BE2C (cell line): ENCODE data around the gene SEMA5B.

Source experiments
- DNase-seq: peaks from one replicate; pipeline ENCODE4 v3.0.0-alpha.2; 2020
- H3K27me3 ChIP-seq: fragments of 250-450 bp; sonication (Bioruptor Pico); 2 replicates; pipeline ENCODE4 v1.5.1; 2020; ENCODE audit warnings: mild to moderate bottlenecking
- H3K36me3 ChIP-seq: fragments of 250-450 bp; sonication (Bioruptor Pico); 2 replicates; pipeline ENCODE4 v1.5.1; 2020; ENCODE audit warnings: mild to moderate bottlenecking
- H3K4me1 ChIP-seq: fragments of 250-450 bp; sonication (Bioruptor Pico); 2 replicates; pipeline ENCODE4 v1.5.1; 2020
- H3K4me3 ChIP-seq: 2 replicates; pipeline ENCODE4 v1.5.1; 2011; ENCODE audit warnings: low read depth, low read length
- H3K9me3 ChIP-seq: fragments of 250-450 bp; sonication (Bioruptor Pico); 2 replicates; pipeline ENCODE4 v1.5.1; 2020
- TF ChIP-seq, protein P1 (sequence below): IDR thresholded peaks from 2 replicates; pipeline ENCODE4 v1.5.1; 2012; ENCODE audit warnings: mild to moderate bottlenecking, low read depth, low read length

The SEMA5B gene

DNA sequence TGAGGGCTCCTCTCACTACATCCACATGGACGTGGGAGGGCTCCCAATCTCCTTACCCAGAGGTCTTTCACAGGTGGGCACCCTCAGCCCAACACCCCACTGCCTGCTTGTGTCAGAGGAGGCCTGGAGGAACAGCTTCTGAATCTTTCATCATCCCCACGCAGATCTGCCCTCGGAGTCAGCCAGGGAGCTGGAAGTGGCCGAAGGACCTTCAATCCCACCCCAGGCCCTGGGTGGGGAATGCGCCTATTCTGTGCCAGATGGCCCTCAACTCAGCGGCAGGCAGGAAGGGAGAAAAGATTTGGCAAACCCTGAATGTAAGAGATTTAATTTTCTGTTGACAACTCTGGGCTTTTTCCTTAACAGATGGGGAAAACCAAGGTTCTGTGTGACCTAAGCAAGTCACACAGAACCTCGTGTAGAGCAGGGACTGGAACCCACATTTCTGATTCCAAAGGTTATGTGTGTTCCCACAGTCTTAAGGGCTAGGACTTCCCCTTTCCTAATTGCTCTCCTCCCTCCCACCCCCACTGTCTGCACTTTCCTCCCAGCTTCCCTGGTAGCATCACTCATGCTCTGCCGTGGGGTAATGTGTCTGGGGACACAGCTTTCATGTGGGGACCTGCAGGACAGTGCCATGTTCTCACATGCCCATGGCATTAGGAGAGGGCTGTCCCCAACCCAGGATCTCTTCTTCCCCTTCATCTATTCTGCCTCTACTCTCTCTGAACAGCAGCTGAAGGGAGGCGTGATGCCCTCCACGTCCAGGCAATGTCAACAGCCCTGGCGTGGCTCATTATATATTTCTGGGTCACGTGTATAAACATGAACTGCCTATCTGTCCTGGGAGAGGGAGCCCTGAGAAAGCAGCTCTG lies 98.1 kb downstream of the SEMA5B start:
- Histone ChIP-seq H3K27me3 (no peaks in the 10 kb centered on the region), H3K4me1 (peaks cover 18% of the 10 kb centered on the region), H3K4me3 (no peak overlapping the region), H3K36me3 (no peaks in the 10 kb centered on the region), H3K9me3 (no peaks in the 10 kb centered on the region)
- TF ChIP-seq, protein P1, sequence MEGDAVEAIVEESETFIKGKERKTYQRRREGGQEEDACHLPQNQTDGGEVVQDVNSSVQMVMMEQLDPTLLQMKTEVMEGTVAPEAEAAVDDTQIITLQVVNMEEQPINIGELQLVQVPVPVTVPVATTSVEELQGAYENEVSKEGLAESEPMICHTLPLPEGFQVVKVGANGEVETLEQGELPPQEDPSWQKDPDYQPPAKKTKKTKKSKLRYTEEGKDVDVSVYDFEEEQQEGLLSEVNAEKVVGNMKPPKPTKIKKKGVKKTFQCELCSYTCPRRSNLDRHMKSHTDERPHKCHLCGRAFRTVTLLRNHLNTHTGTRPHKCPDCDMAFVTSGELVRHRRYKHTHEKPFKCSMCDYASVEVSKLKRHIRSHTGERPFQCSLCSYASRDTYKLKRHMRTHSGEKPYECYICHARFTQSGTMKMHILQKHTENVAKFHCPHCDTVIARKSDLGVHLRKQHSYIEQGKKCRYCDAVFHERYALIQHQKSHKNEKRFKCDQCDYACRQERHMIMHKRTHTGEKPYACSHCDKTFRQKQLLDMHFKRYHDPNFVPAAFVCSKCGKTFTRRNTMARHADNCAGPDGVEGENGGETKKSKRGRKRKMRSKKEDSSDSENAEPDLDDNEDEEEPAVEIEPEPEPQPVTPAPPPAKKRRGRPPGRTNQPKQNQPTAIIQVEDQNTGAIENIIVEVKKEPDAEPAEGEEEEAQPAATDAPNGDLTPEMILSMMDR: no peak
- peak; percentile 47 for DNase-seq

DNA sequence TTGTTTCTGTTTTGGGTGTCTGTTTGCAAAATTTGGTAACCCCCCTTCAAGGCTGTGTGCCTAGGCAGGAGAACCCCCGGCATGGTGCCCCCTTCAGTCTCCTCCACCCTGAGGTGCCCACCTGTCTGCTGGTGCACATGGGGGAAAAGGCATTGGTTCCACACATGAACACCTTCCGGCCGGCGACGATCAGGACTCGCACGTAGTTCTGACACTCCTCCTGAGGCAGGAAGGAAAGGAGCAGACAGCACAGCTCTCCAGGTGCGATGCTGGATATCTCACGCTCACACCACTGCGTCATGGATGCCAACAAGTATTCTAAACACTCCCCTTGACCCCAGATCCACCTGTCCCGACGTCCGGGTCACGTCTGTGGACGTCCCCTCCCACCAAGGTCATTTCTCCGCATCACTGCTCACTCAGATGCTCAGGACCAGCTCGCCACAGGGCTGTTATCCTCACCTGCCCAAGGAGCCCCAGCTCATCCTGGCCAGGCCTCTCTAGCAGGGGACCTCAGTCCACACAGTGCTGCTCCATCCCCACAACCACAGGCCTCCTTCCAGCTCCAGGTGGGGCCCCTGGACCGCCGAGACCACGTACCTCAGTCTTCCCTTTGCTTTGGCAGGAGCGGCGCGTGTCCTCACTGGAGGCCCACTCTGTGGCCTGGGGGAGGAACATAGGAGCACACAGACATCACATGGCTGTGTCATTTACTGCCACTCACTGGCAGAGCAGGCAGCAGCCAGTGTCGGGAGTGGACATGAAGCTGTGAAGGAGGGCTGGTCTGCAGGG lies 99.0 kb downstream of the SEMA5B start:
- peaks cover 18% of the 10 kb centered on the region for H3K4me1 ChIP-seq
- H3K36me3 ChIP-seq: no peaks in the 10 kb centered on the region
- no peaks in the 10 kb centered on the region for H3K9me3 ChIP-seq
- no peaks in the 10 kb centered on the region for H3K27me3 ChIP-seq
- no peak for DNase-seq
- TF ChIP-seq, protein P1: no peak
- H3K4me3 ChIP-seq: no peak overlapping the region

DNA sequence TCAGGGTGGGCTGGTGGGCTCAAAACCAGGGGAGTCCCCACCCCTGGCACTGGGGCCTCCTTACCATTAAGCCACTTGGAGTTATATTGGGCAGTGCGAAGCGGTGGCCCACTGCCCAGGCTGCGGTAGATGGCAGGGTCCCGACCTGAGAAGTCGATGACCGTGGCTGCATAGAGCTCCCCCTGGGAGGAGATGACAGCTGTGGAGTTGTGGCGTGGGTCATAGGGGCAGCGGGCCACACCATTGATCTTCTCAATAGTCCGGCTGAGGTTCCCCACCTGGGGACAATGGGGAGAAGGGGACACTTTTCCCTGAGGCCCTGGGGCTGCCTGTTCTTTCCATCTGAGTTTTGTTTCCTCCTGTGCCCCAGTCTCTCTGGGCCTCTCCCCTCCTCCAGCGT lies 99.8 kb downstream of the SEMA5B start:
- no peaks in the 10 kb centered on the region for H3K27me3 ChIP-seq
- H3K9me3 ChIP-seq: no peaks in the 10 kb centered on the region
- TF ChIP-seq, protein P1: no peak
- no peak for DNase-seq
- no peak overlapping the region for H3K4me3 ChIP-seq
- peaks cover 18% of the 10 kb centered on the region for H3K4me1 ChIP-seq
- H3K36me3 ChIP-seq: no peaks in the 10 kb centered on the region

DNA sequence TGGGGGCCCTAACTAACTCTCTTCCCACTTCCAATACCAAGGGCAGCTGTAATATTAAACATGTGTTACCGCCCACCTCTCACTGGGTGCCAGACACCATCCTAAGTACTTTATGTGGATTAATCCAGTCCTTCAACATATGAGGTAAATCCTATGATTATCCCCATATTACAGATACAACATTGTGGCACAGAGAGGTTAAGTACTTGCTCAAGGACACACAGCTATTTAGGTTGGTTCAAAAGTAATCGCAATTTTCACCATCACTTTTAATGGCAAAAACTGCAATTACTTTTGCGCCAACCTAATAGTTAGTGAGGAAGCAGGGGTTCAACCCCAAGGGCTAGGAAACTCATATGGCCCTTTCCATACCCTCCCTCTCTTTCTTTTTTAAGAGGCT lies 100.8 kb downstream of the SEMA5B start:
- Histone ChIP-seq H3K27me3 (no peaks in the 10 kb centered on the region), H3K9me3 (no peaks in the 10 kb centered on the region)
- TF ChIP-seq, protein P1: no peak

DNA sequence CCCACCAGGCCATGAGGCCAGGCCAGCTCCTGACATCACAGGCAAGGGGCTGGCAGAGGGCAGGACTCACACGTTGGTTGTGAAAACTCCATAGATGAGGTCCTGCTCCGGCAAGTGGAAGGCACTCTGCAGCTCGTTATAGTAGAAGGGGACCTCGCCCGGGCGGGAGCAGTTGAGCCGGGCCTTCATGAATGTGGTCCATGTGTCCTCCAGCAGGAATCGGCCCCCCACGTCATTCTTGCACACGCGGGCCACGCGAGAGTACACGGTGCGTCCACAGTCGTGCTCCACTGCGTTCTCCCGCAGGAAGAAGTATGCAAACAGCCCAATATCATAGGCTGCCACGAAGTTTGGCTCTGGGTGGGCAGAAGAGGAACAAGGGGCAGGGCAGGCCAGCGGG lies 101.2 kb downstream of the SEMA5B start:
- no peaks in the 10 kb centered on the region for H3K9me3 ChIP-seq
- no peaks in the 10 kb centered on the region for H3K36me3 ChIP-seq
- H3K27me3 ChIP-seq: no peaks in the 10 kb centered on the region
- DNase-seq: no peak
- H3K4me1 ChIP-seq: peaks cover 15% of the 10 kb centered on the region
- TF ChIP-seq, protein P1: no peak
- no peak overlapping the region for H3K4me3 ChIP-seq

More for the DNA sequence above, 100.8 kb downstream of the SEMA5B start:
- Histone ChIP-seq H3K36me3 (no peaks in the 10 kb centered on the region), H3K4me1 (peaks cover 17% of the 10 kb centered on the region), H3K4me3 (no peak overlapping the region)
- no peak for DNase-seq
